NOMO-1 (cell line): ENCODE data around the gene TGFBR3L.
"Not testable (repeated sequence)": the region's sequence is repeated elsewhere in the genome, so short reads cannot be mapped to it uniquely, and the experiment has no call there.

Experiments
- DNase-seq, 2 experiments: peaks; one replicate each; lab custom pipeline; 2025; ENCODE audit not compliant: unreplicated experiment in 2 of 2; lab: John Stamatoyannopoulos, UW

The TGFBR3L gene

GRCh38 chr19:7947939-7948338 is 33.3 kb downstream of the TGFBR3L start:
- no peak for DNase-seq

- DNase-seq = no peak
Observed at GRCh38 chr19:7953060-7953459, 38.4 kb downstream of the TGFBR3L start.

GRCh38 chr19:7953576-7953975 is 38.9 kb downstream of the TGFBR3L start:
- DNase-seq = no peak

- DNase-seq = no peak
Observed at GRCh38 chr19:7955696-7956095, 41.1 kb downstream of the TGFBR3L start.

- DNase-seq = peak in 1 of 2 experiments; percentile 3
Observed at GRCh38 chr19:7959211-7959610, 44.6 kb downstream of the TGFBR3L start.

GRCh38 chr19:7961082-7961481 is 46.5 kb downstream of the TGFBR3L start:
- DNase-seq = not testable (repeated sequence)

GRCh38 chr19:7961920-7962626 is 47.4 kb downstream of the TGFBR3L start:
- no peak for DNase-seq

- DNase-seq = no peak
Observed at GRCh38 chr19:7962644-7963268, 48.1 kb downstream of the TGFBR3L start.

GRCh38 chr19:7963566-7963965 is 48.9 kb downstream of the TGFBR3L start:
- no peak for DNase-seq

GRCh38 chr19:7965259-7965841 is 50.7 kb downstream of the TGFBR3L start:
- no peak for DNase-seq

GRCh38 chr19:7965921-7966665 is 51.5 kb downstream of the TGFBR3L start:
- DNase-seq = no peak

- DNase-seq = no peak
Observed at GRCh38 chr19:7968008-7968795, 53.6 kb downstream of the TGFBR3L start.
